Trophoblast cell (in vitro differentiated cells and primary cell): ENCODE results near the gene NR2C1.

Experiments used
- DNase-seq, 2 donors: peaks; one replicate each; pipeline ENCODE4 v3.0.0-alpha.2; 2016
- H2AFZ ChIP-seq: 2 replicates; pipeline ENCODE4 v1.6.1; 2013; ENCODE audit warnings: low read length, moderate library complexity, mild to moderate bottlenecking; ENCODE audit not compliant: insufficient read depth, poor library complexity
- H2AK5ac ChIP-seq: 2 replicates; pipeline ENCODE4 v1.6.1; 2013; ENCODE audit warnings: mild to moderate bottlenecking, low read length
- H2BK120ac ChIP-seq: 2 replicates; pipeline ENCODE4 v1.6.1; 2013; ENCODE audit warnings: low read length, mild to moderate bottlenecking, moderate library complexity; ENCODE audit not compliant: insufficient read depth, poor library complexity
- H2BK12ac ChIP-seq: 2 replicates; pipeline ENCODE4 v1.6.1; 2013; ENCODE audit warnings: mild to moderate bottlenecking, low read length, moderate library complexity
- H2BK5ac ChIP-seq: 2 replicates; pipeline ENCODE4 v1.6.1; 2013; ENCODE audit warnings: low read length, low read depth, moderate library complexity, mild to moderate bottlenecking; ENCODE audit not compliant: poor library complexity
- H3K14ac ChIP-seq: 2 replicates; pipeline ENCODE4 v1.6.1; 2013; ENCODE audit warnings: mild to moderate bottlenecking, low read length
- H3K18ac ChIP-seq: 2 replicates; pipeline ENCODE4 v1.6.1; 2013; ENCODE audit warnings: mild to moderate bottlenecking, low read length
- H3K23ac ChIP-seq: 2 replicates; pipeline ENCODE4 v1.6.1; 2013; ENCODE audit warnings: low read length
- H3K27ac ChIP-seq: 2 replicates; pipeline ENCODE4 v1.5.1; 2013; ENCODE audit warnings: low read depth, mild to moderate bottlenecking, inconsistent platforms, low read length, moderate library complexity
- H3K27me3 ChIP-seq: 2 replicates; pipeline ENCODE4 v1.6.1; 2013; ENCODE audit warnings: inconsistent platforms, mild to moderate bottlenecking, low read length, moderate library complexity; ENCODE audit not compliant: insufficient read depth
- H3K36me3 ChIP-seq, 2 experiments: 1 replicate in 1 of 2; 2 replicates in 1 of 2; pipeline ENCODE4 v1.6.1; 2013; ENCODE audit warnings: low read length in 2 of 2, mild to moderate bottlenecking in 2 of 2, moderate library complexity in 1 of 2; ENCODE audit not compliant: insufficient read depth in 2 of 2, control insufficient read depth in 1 of 2
- H3K4ac ChIP-seq: 2 replicates; pipeline ENCODE4 v1.6.1; 2013; ENCODE audit warnings: low read depth, mild to moderate bottlenecking, low read length, moderate library complexity
- H3K4me1 ChIP-seq, 2 experiments: 1 replicate in 1 of 2; 2 replicates in 1 of 2; pipeline ENCODE4 v1.6.1; 2013; ENCODE audit warnings: low read length in 2 of 2, mild to moderate bottlenecking in 2 of 2, moderate library complexity in 1 of 2; ENCODE audit not compliant: insufficient read depth in 2 of 2, control insufficient read depth in 1 of 2
- H3K4me2 ChIP-seq: 2 replicates; pipeline ENCODE4 v1.6.1; 2013; ENCODE audit warnings: inconsistent platforms, mild to moderate bottlenecking, low read length, moderate library complexity
- H3K4me3 ChIP-seq: 2 replicates; pipeline ENCODE4 v1.5.1; 2013; ENCODE audit warnings: mild to moderate bottlenecking, low read depth, low read length, inconsistent platforms
- H3K79me1 ChIP-seq: one replicate; pipeline ENCODE4 v1.6.1; 2013; ENCODE audit warnings: low read length
- H3K79me2 ChIP-seq: 2 replicates; pipeline ENCODE4 v1.6.1; 2013; ENCODE audit warnings: low read length, mild to moderate bottlenecking; ENCODE audit not compliant: control insufficient read depth, insufficient read depth, poor library complexity
- H3K9ac ChIP-seq: 2 replicates; pipeline ENCODE4 v1.6.1; 2013; ENCODE audit warnings: mild to moderate bottlenecking, low read length
- H3K9me3 ChIP-seq: 2 replicates; pipeline ENCODE4 v1.6.1; 2013; ENCODE audit warnings: low read depth, mild to moderate bottlenecking, control low read depth, inconsistent platforms, low read length; ENCODE audit not compliant: insufficient read depth
- H4K12ac ChIP-seq: 2 replicates; pipeline ENCODE4 v1.6.1; 2013; ENCODE audit warnings: low read depth, mild to moderate bottlenecking, low read length, moderate library complexity
- H4K8ac ChIP-seq: 2 replicates; pipeline ENCODE4 v1.6.1; 2013; ENCODE audit warnings: low read depth, mild to moderate bottlenecking, low read length, moderate library complexity
- H4K91ac ChIP-seq: one replicate; pipeline ENCODE4 v1.6.1; 2013; ENCODE audit warnings: low read depth, mild to moderate bottlenecking, low read length, moderate library complexity
- whole genome bisulfite sequencing: extraction: QIAGEN DNeasy Blood & Tissue Kit; methylation state at CpG from one replicate; pipeline ENCODE4 v1.1.7; 2013; ENCODE audit warnings: missing lambda C conversion rate; ENCODE audit not compliant: insufficient read length, insufficient coverage; ENCODE audit errors: extremely low coverage; 5-methylcytosine and 5-hydroxymethylcytosine counted together

Gene NR2C1

DNA sequence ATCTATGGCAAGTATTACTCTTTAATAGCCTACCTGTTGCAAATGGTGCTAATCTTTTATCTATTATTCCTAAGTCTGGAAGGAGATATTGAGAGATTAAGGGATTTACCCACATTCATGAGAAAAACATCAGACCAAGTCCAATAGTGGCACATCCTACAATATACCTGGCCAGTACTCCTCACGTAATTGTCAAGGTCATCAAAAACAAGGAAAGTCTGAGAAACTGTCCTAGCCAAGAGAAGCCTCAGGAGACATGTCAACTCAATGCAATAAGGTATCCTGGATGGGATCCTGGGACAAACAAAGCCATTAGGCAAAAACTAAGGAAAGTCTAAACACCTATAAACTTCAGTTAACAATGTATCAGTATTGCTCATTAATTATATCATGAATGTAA is 12.5 kb downstream of the NR2C1 start:
- no peak overlapping the region for H2BK5ac ChIP-seq
- no peak overlapping the region for H3K14ac ChIP-seq
- no peak overlapping the region for H3K4me3 ChIP-seq
- peaks cover 29 to 33% of the 10 kb centered on the region in 2 experiments for H3K36me3 ChIP-seq
- no CpG with 5 or more reads among the region's 1 CpG for WGBS
- H3K18ac ChIP-seq, result no peak overlapping the region
- no peak overlapping the region for H3K4me2 ChIP-seq
- no peak overlapping the region for H3K23ac ChIP-seq
- H3K79me2 ChIP-seq, result no peaks in the 10 kb centered on the region
- DNase-seq, result no peak
- H3K4ac ChIP-seq, result no peak overlapping the region
- H3K79me1 ChIP-seq, result no peaks in the 10 kb centered on the region
- H2AFZ ChIP-seq, result no peak overlapping the region
- H3K27me3 ChIP-seq, result no peaks in the 10 kb centered on the region
- H3K4me1 ChIP-seq, result no peaks in the 10 kb centered on the region
- H3K9me3 ChIP-seq, result no peaks in the 10 kb centered on the region
- no peak overlapping the region for H2BK12ac ChIP-seq
- no peak overlapping the region for H4K8ac ChIP-seq
- H4K91ac ChIP-seq, result no peak overlapping the region
- no peak overlapping the region for H2BK120ac ChIP-seq
- H3K27ac ChIP-seq, result no peak overlapping the region
- no peak overlapping the region for H4K12ac ChIP-seq
- no peak overlapping the region for H3K9ac ChIP-seq
- no peak overlapping the region for H2AK5ac ChIP-seq

DNA sequence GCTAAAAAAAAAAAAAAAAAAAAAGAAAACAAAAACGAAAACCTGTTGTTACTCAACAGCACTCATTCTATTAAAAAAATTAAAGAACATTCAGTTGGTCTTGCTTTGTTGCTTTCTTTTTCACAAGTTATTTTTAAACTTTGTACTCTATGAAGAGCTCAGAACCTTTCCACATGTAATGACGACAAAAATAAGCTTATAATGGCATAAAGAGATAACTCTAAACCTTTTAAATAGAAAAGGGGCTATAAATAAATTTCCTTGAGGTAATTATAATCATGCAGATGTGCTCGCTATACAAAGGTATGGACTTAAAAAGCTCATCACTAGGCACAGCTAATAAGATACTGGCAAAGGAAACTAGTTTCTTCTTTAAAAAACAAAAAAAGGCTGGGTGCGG is 13.4 kb downstream of the NR2C1 start:
- Histone ChIP-seq H2AK5ac (no peak overlapping the region), H3K18ac (no peak overlapping the region), H3K4me3 (no peak overlapping the region), H2AFZ (no peak overlapping the region), H2BK5ac (no peak overlapping the region), H2BK120ac (no peak overlapping the region), H3K4ac (no peak overlapping the region), H4K12ac (no peak overlapping the region), H2BK12ac (no peak overlapping the region), H3K4me2 (no peak overlapping the region), H3K79me1 (no peaks in the 10 kb centered on the region), H3K23ac (no peak overlapping the region), H3K9me3 (no peaks in the 10 kb centered on the region), H3K9ac (no peak overlapping the region), H3K27me3 (no peaks in the 10 kb centered on the region), H4K8ac (no peak overlapping the region), H3K27ac (no peak overlapping the region), H3K4me1 (no peaks in the 10 kb centered on the region), H3K79me2 (no peaks in the 10 kb centered on the region), H3K14ac (no peak overlapping the region), H4K91ac (no peak overlapping the region), H3K36me3 (peaks cover 30 to 35% of the 10 kb centered on the region in 2 experiments)
- no peak for DNase-seq
- WGBS, result no CpG with 5 or more reads among the region's 4 CpGs

- H3K79me1 ChIP-seq, result no peaks in the 10 kb centered on the region
Measured at GRCh38 chr12:95057424-95057823, 16.0 kb downstream of the NR2C1 start.

GRCh38 chr12:95055057-95055456 is 18.4 kb downstream of the NR2C1 start:
- no peaks in the 10 kb centered on the region for H3K4me1 ChIP-seq
- no peaks in the 10 kb centered on the region for H3K27me3 ChIP-seq
- no peak overlapping the region for H3K4me3 ChIP-seq
- H3K18ac ChIP-seq, result no peak overlapping the region
- no peak overlapping the region for H3K4ac ChIP-seq
- no peak overlapping the region for H2BK12ac ChIP-seq
- peaks cover 31 to 34% of the 10 kb centered on the region in 2 experiments for H3K36me3 ChIP-seq
- H2AFZ ChIP-seq, result no peak overlapping the region
- H3K79me2 ChIP-seq, result no peaks in the 10 kb centered on the region
- no peak overlapping the region for H3K4me2 ChIP-seq
- no peak for DNase-seq
- H4K91ac ChIP-seq, result no peak overlapping the region
- no peak overlapping the region for H2BK120ac ChIP-seq
- H3K9ac ChIP-seq, result no peak overlapping the region
- no peak overlapping the region for H4K12ac ChIP-seq
- no peak overlapping the region for H2AK5ac ChIP-seq
- H3K9me3 ChIP-seq, result no peaks in the 10 kb centered on the region
- H2BK5ac ChIP-seq, result no peak overlapping the region
- no CpG with 5 or more reads among the region's 2 CpGs for WGBS
- H3K27ac ChIP-seq, result no peak overlapping the region
- no peak overlapping the region for H4K8ac ChIP-seq
- no peak overlapping the region for H3K14ac ChIP-seq
- no peaks in the 10 kb centered on the region for H3K79me1 ChIP-seq
- H3K23ac ChIP-seq, result no peak overlapping the region

More at GRCh38 chr12:95057424-95057823, 16.0 kb downstream of the NR2C1 start:
- no peak overlapping the region for H4K12ac ChIP-seq
- no peaks in the 10 kb centered on the region for H3K27me3 ChIP-seq
- H3K79me2 ChIP-seq, result no peaks in the 10 kb centered on the region
- no peak overlapping the region for H3K14ac ChIP-seq
- no peak overlapping the region for H3K23ac ChIP-seq
- no peak overlapping the region for H2AFZ ChIP-seq
- no peaks in the 10 kb centered on the region for H3K4me1 ChIP-seq
- WGBS, result no CpG with 5 or more reads among the region's 3 CpGs
- no peak overlapping the region for H2BK120ac ChIP-seq
- no peak overlapping the region for H3K18ac ChIP-seq
- no peak overlapping the region for H3K4me2 ChIP-seq
- no peak overlapping the region for H2BK12ac ChIP-seq
- H2BK5ac ChIP-seq, result no peak overlapping the region
- H3K36me3 ChIP-seq, result peaks cover 28 to 30% of the 10 kb centered on the region in 2 experiments
- no peak overlapping the region for H3K27ac ChIP-seq
- H3K9me3 ChIP-seq, result no peaks in the 10 kb centered on the region
- no peak overlapping the region for H2AK5ac ChIP-seq
- H3K4ac ChIP-seq, result no peak overlapping the region
- no peak overlapping the region for H4K91ac ChIP-seq
- H3K9ac ChIP-seq, result no peak overlapping the region
- no peak overlapping the region for H4K8ac ChIP-seq
- H3K4me3 ChIP-seq, result no peak overlapping the region
- DNase-seq, result no peak
